GM18951 (cell line): ENCODE data around the gene KAT2B.
"Not testable (repeated sequence)": the region's sequence is repeated elsewhere in the genome, so short reads cannot be mapped to it uniquely, and the experiment has no call there.

Experiments
- POLR2A ChIP-seq: IDR thresholded peaks from 4 replicates; pipeline ENCODE4 v1.6.1; 2011; ENCODE audit warnings: mild to moderate bottlenecking; ENCODE audit not compliant: insufficient read length, insufficient read depth; ENCODE audit errors: extremely low read depth
- in situ Hi-C: fragments of 300-500 bp; cut with MboI; formaldehyde crosslinking; loops from one replicate; pipeline ENCODE4 v1.12.0; 2022; ENCODE audit warnings: low sequenced_read_pairs, mixed read lengths, inconsistent platforms; ENCODE audit not compliant: unreplicated experiment

KAT2B gene

DNA sequence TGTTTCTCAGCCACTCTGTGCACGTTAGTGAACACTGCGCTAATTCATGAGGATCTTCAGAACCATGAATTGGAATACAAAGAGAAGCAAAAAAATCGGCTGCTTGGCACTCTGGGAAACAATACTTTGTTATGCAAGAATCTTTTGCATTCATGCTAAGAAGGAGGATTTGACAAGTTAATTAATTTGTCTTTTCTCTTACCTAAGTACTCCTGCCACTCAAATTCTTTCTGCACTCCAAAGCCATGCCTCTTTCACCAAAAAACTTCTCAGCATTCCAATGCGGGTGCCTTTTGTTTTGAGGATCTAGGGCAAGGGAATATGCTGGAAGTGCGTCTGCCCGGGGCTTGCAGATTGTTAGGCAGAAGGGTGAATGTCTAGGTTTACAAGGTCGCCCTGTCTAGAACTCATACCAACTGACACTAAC lies 11.3 kb upstream of the KAT2B start:
- TF ChIP-seq POLR2A = no peak
- in situ Hi-C loops = no loop called here

DNA sequence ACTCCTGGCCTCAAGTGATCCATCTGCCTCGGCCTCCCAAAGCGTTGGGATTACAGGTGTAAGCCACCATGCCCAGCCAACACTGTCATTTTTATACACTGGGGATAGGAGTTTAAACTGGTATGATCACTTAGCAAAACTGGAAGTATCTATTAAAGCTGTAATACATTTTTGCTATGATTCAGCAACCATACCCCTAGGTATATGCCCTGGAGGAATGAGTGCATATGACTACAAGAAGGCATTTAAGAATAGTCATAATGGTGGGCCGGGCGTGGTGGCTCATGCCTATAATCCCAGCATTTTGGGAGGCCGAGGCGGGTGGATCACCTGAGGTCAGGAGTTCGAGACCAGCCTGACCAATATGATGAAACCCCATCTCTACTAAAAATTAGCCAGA lies 8.3 kb upstream of the KAT2B start:
- in situ Hi-C loops = not testable (repeated sequence)

DNA sequence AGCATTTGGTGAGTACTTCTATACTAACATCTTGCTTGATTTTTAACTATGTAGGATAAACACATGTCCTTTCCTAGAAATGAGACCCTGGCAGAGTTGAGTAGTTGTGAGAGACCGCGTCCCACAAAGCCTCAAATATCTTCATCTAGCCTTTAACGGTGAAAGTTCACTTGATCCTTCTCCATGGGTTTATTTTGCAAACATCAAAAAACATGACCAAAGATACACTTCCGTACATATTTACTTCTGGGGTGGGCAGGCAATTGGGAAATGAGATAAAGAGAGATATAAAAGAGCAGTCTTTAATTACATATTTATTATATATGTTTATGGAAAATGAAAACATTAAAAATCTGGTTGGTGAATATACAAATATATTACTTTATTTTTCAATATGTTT lies 5.2 kb upstream of the KAT2B start:
- no peak for TF ChIP-seq POLR2A
- in situ Hi-C loops = no loop called here

DNA sequence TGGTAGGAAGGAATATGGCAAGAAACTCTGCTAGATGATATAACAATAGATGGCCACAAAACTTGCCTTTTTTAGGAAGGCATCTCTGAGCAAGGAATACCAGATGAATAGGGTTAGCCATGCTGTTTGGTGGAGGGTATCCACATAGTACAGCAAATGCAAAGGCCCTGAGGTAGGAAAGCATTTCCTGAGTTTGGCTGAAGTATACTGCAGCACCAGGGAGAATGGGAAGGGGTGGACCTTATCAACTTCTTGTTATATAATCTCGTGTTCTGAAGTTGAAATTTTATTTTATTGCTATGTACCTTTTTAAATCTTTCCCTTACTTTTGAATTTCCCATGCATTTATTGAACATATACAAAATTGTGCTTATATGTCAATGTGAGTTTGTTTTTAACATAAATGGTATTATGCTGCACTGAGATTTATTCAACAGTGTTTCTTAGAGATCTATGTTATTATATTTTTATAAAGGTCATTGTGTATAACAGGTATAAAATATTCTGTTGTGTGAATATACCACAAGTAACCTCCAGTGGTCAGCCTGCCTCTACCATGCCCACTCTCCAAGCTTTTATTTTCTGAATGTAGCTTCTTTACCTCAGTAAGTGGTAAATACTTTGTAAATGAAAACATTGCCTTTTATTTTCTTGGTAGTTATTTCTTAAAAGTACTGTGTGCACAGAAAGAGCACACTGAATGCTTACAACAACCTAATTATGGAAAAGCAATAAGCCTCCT lies 2.8 kb upstream of the KAT2B start:
- in situ Hi-C loops = no loop called here

DNA sequence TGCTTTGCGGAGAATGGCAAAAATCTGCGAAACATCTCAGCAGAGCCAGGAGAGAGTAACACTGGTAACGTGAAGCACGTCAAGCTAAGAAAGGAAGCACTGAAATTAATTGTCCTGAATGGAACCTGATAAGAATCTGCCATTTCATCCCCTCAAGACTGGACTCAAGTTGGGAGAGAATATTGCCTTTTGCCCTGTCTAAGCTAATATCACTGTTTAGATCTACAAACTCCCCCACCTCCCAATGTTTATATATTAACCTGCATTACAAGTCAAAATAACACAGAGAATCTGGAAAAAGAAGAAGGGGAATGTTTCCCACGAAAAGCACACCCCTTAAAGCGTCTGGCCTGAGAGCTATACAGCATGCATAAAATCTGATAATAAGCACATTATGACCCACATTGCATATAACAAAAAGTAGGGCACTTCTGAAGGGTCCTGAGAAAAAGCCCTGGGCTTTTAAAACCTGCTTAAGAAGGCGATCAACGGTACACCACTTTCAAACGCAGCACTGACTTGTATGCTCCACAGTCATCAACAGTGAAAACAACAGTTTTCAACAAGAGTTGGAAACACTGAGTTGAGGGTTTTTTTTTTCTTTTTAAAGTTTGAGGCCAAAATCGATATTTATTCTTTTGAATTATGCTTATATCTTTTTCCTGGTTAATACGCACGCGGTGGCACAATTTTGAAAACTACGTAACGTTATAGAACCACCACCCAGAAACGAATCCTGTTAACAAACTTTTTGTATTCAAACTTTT lies 1.4 kb upstream of the KAT2B start:
- in situ Hi-C loops = no loop called here
- TF ChIP-seq POLR2A = no peak

More for the DNA sequence above, 2.8 kb upstream of the KAT2B start:
- no peak for TF ChIP-seq POLR2A

DNA sequence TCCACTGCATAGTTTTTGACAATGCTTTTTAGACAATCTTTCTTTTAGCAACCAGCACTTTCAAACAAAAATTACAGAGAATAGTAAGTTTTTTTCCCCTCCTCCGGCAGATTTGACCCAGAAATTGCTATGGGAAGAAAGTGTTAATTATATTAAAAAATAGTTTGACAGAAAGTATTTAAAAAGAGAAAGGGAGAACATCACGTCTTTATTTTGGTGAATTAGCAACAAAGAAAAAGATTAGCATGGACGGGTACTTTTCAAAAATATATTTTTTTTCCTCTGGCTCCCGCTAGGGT lies 831 bp upstream of the KAT2B start:
- in situ Hi-C loops = no loop called here
- TF ChIP-seq POLR2A = no peak

DNA sequence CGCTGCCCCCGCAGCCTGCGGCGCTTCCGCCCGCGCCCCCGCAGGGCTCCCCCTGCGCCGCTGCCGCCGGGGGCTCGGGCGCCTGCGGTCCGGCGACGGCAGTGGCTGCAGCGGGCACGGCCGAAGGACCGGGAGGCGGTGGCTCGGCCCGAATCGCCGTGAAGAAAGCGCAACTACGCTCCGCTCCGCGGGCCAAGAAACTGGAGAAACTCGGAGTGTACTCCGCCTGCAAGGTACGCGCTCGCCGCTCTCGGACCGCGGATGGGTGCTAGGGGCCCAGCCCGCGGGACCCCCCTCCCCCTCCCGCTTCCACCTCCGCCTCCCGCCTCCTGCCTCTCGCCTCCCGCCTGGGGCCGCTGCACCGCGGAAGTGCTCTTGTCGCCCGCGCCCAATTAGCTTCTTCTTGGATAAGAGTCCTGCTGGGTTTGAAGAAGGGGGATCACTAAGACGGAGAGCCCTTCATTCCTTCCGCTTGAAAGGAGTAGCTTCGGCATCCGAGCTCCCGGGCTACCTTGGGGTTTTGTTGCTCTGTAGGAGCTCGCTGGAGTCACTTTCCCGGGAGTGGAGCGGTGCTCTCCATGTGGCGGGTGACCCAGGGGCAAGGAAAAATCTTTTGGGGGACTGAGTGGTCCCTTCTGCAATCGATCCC lies 426 bp downstream of the KAT2B start:
- peak; percentile 37 for TF ChIP-seq POLR2A
- in situ Hi-C loops = no loop called here

DNA sequence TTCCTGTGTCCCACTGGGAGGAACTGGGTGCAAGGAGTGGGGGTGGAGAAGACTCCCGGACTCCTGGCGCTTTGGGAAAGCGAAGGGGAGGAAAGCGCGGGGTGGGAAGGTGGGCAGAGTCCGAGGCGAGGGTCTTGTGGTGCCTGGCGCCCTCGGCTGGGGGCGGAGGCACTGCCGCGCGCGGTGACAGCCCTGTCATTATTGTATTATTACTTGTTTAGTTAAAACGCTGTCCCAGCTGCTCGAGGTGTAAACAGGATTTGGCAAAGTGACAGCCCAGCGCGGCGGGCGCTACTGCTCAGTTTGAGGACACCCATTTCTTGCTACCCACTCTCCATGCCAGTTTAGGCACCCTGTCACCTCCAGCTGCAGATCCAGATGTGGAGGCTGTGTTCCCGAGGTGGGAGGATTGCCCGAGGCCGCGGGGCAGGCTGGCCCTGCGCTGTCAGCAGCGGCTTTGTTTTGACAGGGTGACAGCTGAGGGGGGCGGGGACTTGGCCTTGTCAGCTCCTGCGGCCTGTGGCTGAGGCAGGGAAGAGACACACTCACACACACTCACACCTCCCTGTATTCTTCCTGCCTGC lies 1.0 kb downstream of the KAT2B start:
- TF ChIP-seq POLR2A = no peak
- in situ Hi-C loops = no loop called here

DNA sequence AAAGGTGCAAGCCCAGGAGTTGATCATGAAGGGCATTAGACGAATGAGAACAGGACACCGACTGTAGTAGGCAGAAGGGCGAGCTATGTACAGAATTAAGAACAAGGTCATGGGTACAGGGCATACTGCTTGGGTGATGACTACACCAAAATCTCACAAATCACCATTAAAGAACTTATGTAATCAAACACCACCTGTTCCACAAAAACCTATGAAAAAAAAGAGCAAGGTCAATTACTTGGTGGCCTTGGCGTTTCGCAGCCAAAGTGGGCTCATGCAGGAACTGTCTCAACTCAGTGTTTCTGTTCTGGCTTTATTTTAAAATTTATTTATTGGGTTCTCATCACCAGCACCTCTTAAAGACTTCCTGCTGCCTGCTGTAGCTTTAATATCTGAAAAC lies 2.1 kb downstream of the KAT2B start:
- TF ChIP-seq POLR2A = no peak
- in situ Hi-C loops = no loop called here

DNA sequence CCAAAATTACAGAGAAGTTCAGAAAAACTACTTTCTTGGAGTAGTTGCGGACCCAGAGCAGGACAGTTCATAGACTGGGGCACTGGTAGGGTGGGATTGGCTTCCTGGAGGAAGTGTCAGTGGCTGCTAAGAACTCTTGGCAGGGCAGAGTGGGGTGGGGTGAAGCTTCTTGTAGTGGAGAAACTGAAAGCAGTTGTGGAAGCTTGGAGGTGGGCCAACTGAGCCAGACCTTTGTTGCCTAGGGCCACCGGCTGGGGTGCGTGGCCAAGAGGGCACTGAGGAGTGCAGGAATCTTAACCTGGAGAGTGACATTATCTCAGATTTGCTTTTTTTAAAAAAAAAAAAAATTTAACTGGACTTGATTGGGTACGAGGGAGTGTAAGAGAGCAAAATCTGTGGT lies 3.1 kb downstream of the KAT2B start:
- in situ Hi-C loops = no loop called here
- TF ChIP-seq POLR2A = no peak

DNA sequence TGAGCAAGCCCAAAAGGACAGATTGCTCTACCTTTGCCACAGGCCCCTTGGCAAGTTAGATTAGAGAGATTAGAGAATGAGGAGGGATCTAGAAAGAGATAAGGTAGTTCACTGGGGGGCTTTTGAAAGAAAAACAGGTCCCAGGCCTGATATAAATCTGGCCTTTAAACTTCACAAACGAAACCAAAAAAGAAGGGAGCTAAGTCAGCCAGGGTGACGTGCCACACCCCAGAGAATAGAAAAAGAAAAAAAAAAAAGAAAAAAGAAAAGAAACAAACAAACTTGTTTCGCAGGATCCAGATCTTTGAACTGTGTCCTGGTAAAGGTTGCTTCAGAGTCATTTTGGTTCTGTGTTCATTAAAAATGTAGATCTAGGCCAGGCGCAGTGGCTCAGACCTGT lies 3.6 kb downstream of the KAT2B start:
- no peak for TF ChIP-seq POLR2A
- in situ Hi-C loops = no loop called here

DNA sequence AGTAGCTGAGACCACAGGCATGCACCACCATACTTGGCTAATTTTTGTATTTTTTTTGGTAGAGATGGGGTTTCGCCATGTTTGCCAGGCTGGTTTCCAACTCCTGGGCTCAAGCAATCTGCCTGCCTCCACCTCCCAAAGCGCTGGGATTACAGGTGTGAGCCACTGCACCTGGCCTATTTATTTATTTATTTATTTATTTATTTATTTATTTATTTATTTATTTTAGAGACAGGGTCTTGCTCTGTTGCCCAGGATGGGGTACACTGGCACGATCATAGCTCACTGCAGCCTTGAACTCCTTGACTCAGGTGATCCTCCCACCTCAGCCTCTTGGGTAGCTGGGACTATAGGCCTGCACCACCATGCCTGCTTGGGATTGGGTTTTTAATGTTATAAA lies 4.9 kb downstream of the KAT2B start:
- in situ Hi-C loops = not testable (repeated sequence)

DNA sequence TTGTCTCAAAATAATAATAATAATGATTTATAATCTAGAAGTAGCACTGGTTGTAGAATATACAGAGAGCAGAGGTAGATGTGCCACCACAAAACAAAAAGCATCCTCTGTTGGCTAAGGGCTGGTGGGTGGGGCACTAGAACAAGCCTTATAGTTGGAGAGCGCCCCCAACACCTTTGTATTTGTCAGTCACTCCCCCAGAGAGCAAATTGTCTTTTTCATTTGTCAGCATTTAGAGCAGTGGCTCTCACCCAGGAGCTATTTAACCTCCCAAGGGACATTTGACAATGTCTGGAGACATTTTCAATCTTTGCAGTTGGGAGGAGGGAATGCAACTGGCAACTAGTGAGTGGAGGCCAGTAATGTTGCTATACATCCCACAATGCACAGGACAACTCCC lies 6.3 kb downstream of the KAT2B start:
- no peak for TF ChIP-seq POLR2A
- in situ Hi-C loops = no loop called here

DNA sequence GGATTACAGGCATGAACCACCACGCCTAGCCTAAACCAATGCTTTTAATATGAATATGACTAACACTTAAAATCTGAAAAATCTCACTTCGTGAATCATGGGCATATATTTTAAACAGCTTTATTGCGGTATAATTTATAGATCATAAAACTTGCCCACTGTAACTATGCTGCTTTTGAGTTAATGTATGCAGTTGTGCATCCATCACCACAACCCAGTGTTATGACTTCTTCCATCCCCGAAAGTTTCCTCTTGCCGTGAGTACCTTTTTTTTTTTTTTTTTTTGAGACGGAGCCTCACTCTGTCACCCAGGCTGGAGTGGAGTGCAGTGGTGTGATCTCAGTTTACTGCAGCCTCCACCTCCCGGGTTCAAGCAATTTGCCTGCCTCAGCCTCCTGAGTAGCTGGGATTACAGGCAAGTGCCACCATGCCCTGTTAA lies 7.1 kb downstream of the KAT2B start:
- TF ChIP-seq POLR2A = no peak
- in situ Hi-C loops = no loop called here
